Measurements from ENCODE around the gene TMEM19.

DNA sequence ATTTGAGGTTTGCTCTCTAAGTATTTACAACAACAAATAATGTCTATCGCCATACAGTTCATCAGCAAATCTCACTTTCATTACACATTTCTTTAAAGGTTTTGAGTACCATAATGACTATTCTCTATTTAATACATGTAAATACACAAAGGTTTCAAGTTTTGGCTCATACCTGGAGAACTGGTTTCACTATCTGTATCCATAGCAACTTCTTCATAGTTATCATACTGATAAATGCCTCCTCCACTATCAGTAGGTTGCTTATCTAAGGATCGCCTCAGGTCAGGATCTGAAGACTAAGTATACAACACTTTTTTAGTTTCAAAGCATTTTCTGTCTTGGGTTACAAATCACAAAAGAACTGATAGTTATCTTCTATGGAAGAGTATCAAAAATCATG, 43.6 kb upstream of the TMEM19 start:
- TF ChIP-seq, protein P1, sequence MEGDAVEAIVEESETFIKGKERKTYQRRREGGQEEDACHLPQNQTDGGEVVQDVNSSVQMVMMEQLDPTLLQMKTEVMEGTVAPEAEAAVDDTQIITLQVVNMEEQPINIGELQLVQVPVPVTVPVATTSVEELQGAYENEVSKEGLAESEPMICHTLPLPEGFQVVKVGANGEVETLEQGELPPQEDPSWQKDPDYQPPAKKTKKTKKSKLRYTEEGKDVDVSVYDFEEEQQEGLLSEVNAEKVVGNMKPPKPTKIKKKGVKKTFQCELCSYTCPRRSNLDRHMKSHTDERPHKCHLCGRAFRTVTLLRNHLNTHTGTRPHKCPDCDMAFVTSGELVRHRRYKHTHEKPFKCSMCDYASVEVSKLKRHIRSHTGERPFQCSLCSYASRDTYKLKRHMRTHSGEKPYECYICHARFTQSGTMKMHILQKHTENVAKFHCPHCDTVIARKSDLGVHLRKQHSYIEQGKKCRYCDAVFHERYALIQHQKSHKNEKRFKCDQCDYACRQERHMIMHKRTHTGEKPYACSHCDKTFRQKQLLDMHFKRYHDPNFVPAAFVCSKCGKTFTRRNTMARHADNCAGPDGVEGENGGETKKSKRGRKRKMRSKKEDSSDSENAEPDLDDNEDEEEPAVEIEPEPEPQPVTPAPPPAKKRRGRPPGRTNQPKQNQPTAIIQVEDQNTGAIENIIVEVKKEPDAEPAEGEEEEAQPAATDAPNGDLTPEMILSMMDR (IDR thresholded peaks at IDR 0.05): no peak
- TF ChIP-seq POLR2A (IDR thresholded peaks at IDR 0.05) (no peak), POLR2AphosphoS5 (IDR thresholded peaks at IDR 0.05) (no peak)
